GM12875 (cell line): ENCODE results near the gene CNIH3.

Source experiments
- H3K4me3 ChIP-seq: one replicate; pipeline ENCODE4 v1.5.1; 2011; ENCODE audit warnings: low read depth, low read length, control low read depth
- TF ChIP-seq, protein P1 (sequence below): IDR thresholded peaks from 2 replicates; pipeline ENCODE4 v1.5.1; 2011; ENCODE audit warnings: low read depth, mild to moderate bottlenecking, control low read depth, inconsistent platforms, low read length, moderate library complexity, borderline replicate concordance; ENCODE audit not compliant: insufficient read depth

Gene CNIH3

DNA sequence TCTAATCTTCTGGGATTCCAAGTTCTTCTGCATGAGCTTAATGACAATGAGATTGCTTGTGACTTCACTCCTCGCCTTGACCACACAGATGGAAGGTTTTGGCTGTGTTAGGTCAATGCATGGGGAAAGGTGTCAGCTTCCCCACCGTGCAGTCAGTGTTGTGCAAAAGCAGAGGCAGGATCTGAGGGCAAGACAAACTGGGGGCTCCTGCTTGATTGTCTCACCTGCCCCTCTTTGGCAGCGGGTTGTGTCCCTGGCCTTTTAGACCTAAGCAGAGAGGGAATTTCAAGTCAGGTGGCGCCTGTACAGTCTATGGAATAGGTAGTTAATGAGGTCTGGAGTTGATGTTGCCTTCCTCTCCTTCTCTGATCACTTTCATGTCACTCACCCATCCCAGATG, 150.1 kb downstream of the CNIH3 start:
- H3K4me3 ChIP-seq = no peak overlapping the region
- TF ChIP-seq, protein P1, sequence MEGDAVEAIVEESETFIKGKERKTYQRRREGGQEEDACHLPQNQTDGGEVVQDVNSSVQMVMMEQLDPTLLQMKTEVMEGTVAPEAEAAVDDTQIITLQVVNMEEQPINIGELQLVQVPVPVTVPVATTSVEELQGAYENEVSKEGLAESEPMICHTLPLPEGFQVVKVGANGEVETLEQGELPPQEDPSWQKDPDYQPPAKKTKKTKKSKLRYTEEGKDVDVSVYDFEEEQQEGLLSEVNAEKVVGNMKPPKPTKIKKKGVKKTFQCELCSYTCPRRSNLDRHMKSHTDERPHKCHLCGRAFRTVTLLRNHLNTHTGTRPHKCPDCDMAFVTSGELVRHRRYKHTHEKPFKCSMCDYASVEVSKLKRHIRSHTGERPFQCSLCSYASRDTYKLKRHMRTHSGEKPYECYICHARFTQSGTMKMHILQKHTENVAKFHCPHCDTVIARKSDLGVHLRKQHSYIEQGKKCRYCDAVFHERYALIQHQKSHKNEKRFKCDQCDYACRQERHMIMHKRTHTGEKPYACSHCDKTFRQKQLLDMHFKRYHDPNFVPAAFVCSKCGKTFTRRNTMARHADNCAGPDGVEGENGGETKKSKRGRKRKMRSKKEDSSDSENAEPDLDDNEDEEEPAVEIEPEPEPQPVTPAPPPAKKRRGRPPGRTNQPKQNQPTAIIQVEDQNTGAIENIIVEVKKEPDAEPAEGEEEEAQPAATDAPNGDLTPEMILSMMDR = no peak

DNA sequence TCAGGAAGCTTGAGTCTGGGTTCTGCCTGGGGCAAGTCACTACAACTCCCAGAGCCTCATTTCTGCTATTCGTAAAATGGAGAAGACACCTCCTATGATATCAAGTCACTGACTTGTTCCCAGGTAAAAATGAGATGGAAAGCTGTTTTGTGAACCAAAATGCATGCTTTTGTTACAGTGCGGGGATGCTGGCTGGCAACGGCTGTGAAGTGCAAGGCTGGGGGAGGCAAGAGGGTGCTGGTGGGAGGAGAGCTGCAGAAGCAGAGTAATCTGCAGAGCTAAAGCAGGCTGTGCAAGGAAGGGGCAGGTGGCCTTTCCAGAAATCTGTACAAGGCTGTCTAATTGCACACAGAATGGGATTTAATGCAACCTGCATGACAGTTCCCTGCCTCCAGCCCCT, 150.9 kb downstream of the CNIH3 start:
- TF ChIP-seq, protein P1 = no peak
- H3K4me3 ChIP-seq = no peak overlapping the region

DNA sequence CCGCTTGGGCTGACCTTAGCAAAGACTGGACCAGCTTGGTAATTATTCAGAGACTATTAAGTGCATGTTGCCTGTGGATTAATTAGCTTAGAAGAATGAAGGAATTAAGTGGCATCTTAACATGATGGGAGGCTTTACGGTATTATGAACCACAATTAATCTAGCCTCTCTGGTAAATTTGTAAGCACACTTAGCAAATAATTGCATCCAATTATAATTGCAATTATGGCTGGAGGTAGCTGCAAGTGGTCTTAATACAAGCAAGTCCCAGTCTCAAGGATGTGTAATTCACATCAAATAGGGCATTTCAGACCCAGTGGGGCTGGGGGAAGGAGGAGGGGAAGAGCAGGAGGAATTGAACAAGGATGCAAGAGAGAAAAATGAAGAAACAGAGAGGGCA, 151.6 kb downstream of the CNIH3 start:
- TF ChIP-seq, protein P1 = no peak
- H3K4me3 ChIP-seq = no peak overlapping the region

GRCh38 chr1:224768971-224769370, 152.9 kb downstream of the CNIH3 start:
- no peak overlapping the region for H3K4me3 ChIP-seq
- TF ChIP-seq, protein P1 = no peak

DNA sequence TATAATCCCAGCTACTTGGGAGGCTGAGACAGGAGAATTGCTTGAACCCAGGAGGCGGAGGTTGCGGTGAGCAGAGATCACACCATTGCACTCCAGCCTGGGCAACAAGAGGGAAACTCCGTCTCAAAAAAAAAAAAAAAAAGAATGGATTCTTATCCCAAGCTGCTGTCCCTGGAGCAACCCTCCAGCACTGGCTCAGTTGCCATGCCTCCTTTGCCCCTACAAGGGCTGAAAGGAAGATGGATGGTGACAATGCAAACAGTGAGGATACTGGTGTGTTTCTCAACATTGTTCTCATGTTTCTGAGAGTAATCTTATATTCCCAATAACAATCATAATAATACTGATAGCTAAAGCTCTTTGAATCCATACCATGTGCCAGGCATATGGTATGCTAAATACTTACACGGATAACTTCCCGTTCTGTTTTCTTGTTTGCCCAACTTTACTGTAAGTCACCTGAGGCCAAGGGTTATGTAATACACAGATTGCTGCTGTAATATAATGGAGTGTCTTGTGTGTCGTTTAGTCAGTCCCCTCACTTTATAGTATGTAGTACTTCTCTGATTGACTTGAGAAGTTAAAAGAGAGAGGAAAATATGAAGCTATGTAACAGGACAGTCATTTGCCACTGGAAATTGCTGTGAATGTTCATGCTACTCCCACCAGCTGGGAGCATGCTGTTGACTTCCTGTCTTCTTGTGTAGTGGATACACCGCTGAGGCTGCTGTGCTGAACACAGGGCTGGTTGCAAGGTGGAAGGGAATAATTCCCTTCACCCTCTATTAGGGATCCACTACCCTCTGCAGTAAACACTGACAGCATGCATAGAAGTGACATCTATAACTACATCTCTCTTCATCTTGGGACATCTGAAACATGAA, 153.6 kb downstream of the CNIH3 start:
- TF ChIP-seq, protein P1 = no peak
- no peak overlapping the region for H3K4me3 ChIP-seq

DNA sequence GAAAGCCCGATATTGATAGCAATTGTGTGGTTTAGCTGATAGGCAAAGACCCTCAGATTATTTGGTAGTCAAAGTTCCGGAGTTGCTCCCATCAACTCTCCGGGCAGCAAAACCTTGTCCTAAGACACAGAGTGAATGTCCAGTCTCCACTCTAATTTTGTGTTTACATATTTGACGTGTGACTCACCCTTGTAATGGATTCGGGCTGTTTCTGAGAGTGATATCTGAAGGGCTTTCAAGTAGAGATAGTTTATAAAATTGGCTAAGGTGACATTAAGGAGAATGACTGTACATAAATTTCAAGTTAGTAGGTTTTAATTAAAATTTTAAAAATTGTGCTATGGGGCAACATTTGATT, 154.2 kb downstream of the CNIH3 start:
- TF ChIP-seq, protein P1 = no peak

GRCh38 chr1:224773646-224774045, 157.5 kb downstream of the CNIH3 start:
- H3K4me3 ChIP-seq = no peak overlapping the region
- TF ChIP-seq, protein P1 = no peak

More for the DNA sequence above, 154.2 kb downstream of the CNIH3 start:
- no peak overlapping the region for H3K4me3 ChIP-seq
